ENCODE results near the gene SCARB1. TPM values are rescaled to one million over a fixed set of nuclear protein-coding genes. Genes with fewer than 3 reads are reported as not detected.

Gene SCARB1
- total RNA-seq, 1 experiment from 2014 or later: 106 TPM

GRCh38 chr12:124864326-124864752 is 675 bp upstream of the SCARB1 start:
- no TSS peak for BruUV-seq (replicated peaks)
- ChIA-PET CTCF (interaction anchor here (0.6 to 1.3 kb wide), 3 partner anchors 36 to 43 kb away, joined by 3 to 5 read pairs (median 3); no protein-coding TSS in a partner anchor), POLR2A (no interaction called here)
- peaks cover 18% of the 10 kb centered on the region for H3K36me3 Mint-ChIP-seq (ENCODE audit: insufficient read depth, unreplicated experiment)
- Histone ChIP-seq H3K36me3 (ENCODE audit: control insufficient read depth, insufficient read depth, low read length) (no peaks in the 10 kb centered on the region), H3K4me3 (ENCODE audit: low read depth, low read length) (peak overlapping the region; percentile 28; the same call in 1 of the 2 replicates), H3K27me3 (replicated peaks; ENCODE audit: control insufficient read depth, insufficient read depth, low read length) (no peaks in the 10 kb centered on the region), H3K9me3 (no peaks in the 10 kb centered on the region), H3K4me1 (peaks cover 17% of the 10 kb centered on the region)
- no peak for DNase-seq
- H3K4me3 Mint-ChIP-seq (ENCODE audit: unreplicated experiment): peak overlapping the region; percentile 95
- H3K9me3 Mint-ChIP-seq (ENCODE audit: unreplicated experiment): no peaks in the 10 kb centered on the region
- H3K4me1 Mint-ChIP-seq (ENCODE audit: low read depth, unreplicated experiment): peaks cover 41% of the 10 kb centered on the region
- no peaks in the 10 kb centered on the region for H3K27me3 Mint-ChIP-seq (ENCODE audit: insufficient read depth, unreplicated experiment)
- no peak for TF ChIP-seq CTCF (IDR thresholded peaks at IDR 0.05; ENCODE audit: insufficient read depth in 1 of 2, low read depth in 1 of 2, low read length in 1 of 2, severe bottlenecking in 1 of 2, unreplicated experiment in 1 of 2)
- intact Hi-C loops (cut with micrococcal nuclease; ENCODE audit: unreplicated experiment): no loop called here
- H3K27ac Mint-ChIP-seq (ENCODE audit: unreplicated experiment): peak overlapping the region; percentile 89

GRCh38 chr12:124862768-124863415 is 772 bp downstream of the SCARB1 start:
- BruUV-seq (replicated peaks): no TSS peak
- Histone ChIP-seq H3K27me3 (replicated peaks; ENCODE audit: control insufficient read depth, insufficient read depth, low read length) (no peaks in the 10 kb centered on the region), H3K4me1 (peaks cover 17% of the 10 kb centered on the region), H3K4me3 (ENCODE audit: low read depth, low read length) (peak overlapping the region; percentile 94), H3K9me3 (no peaks in the 10 kb centered on the region), H3K36me3 (ENCODE audit: control insufficient read depth, insufficient read depth, low read length) (peaks cover 1% of the 10 kb centered on the region; the same call in 1 of the 2 replicates)
- Mint-ChIP-seq H3K27me3 (ENCODE audit: insufficient read depth, unreplicated experiment) (no peaks in the 10 kb centered on the region), H3K9me3 (ENCODE audit: unreplicated experiment) (no peaks in the 10 kb centered on the region), H3K4me3 (ENCODE audit: unreplicated experiment) (peak overlapping the region; percentile 95), H3K4me1 (ENCODE audit: low read depth, unreplicated experiment) (peaks cover 36% of the 10 kb centered on the region), H3K27ac (ENCODE audit: unreplicated experiment) (peak overlapping the region; percentile 72), H3K36me3 (ENCODE audit: insufficient read depth, unreplicated experiment) (peaks cover 27% of the 10 kb centered on the region)
- ChIA-PET POLR2A (interaction anchor here (0.6 to 1.3 kb wide), 4 partner anchors 22 to 42 kb away, joined by 3 to 5 read pairs (median 4); no protein-coding TSS in a partner anchor), CTCF (interaction anchor here (1.1 to 1.3 kb wide), 3 partner anchors 37 to 44 kb away, joined by 3 to 9 read pairs (median 6); no protein-coding TSS in a partner anchor)
- intact Hi-C loops (cut with micrococcal nuclease; ENCODE audit: unreplicated experiment): loop anchor here (1.0 to 2.0 kb wide), 3 partner anchors 22 to 43 kb away; no protein-coding TSS in a partner anchor
- peak; percentile 33 to 52 for DNase-seq
- TF ChIP-seq CTCF (IDR thresholded peaks at IDR 0.05; ENCODE audit: insufficient read depth in 1 of 2, low read depth in 1 of 2, low read length in 1 of 2, severe bottlenecking in 1 of 2, unreplicated experiment in 1 of 2): no peak

GRCh38 chr12:124861898-124862676 is 1.6 kb downstream of the SCARB1 start:
- no peak for DNase-seq
- H3K27me3 ChIP-seq (replicated peaks; ENCODE audit: control insufficient read depth, insufficient read depth, low read length): no peaks in the 10 kb centered on the region
- H3K9me3 Mint-ChIP-seq (ENCODE audit: unreplicated experiment): no peaks in the 10 kb centered on the region
- BruUV-seq (replicated peaks): TSS peak; percentile 36
- ChIA-PET POLR2A (interaction anchor here (0.6 to 1.3 kb wide), 4 partner anchors 23 to 43 kb away, joined by 3 to 5 read pairs (median 4); no protein-coding TSS in a partner anchor), CTCF (interaction anchor here (0.6 to 1.3 kb wide), 4 partner anchors 38 to 1845 kb away, joined by 3 to 9 read pairs (median 5); no protein-coding TSS in a partner anchor)
- peaks cover 30% of the 10 kb centered on the region for H3K4me1 Mint-ChIP-seq (ENCODE audit: low read depth, unreplicated experiment)
- H3K4me3 Mint-ChIP-seq (ENCODE audit: unreplicated experiment): peak overlapping the region; percentile 95
- peak overlapping the region; percentile 72 for H3K27ac Mint-ChIP-seq (ENCODE audit: unreplicated experiment)
- intact Hi-C loops (cut with micrococcal nuclease; ENCODE audit: unreplicated experiment): loop anchor here (2.0 kb wide), 1 partner anchor 23 kb away; no protein-coding TSS in a partner anchor
- H3K27me3 Mint-ChIP-seq (ENCODE audit: insufficient read depth, unreplicated experiment): no peaks in the 10 kb centered on the region
- peaks cover 12% of the 10 kb centered on the region for H3K4me1 ChIP-seq
- no peak for TF ChIP-seq CTCF (IDR thresholded peaks at IDR 0.05; ENCODE audit: insufficient read depth in 1 of 2, low read depth in 1 of 2, low read length in 1 of 2, severe bottlenecking in 1 of 2, unreplicated experiment in 1 of 2)
- H3K36me3 Mint-ChIP-seq (ENCODE audit: insufficient read depth, unreplicated experiment): peaks cover 27% of the 10 kb centered on the region
- no peaks in the 10 kb centered on the region for H3K9me3 ChIP-seq
- H3K4me3 ChIP-seq (ENCODE audit: low read depth, low read length): peak overlapping the region; percentile 94
- H3K36me3 ChIP-seq (ENCODE audit: control insufficient read depth, insufficient read depth, low read length): peaks cover 2% of the 10 kb centered on the region; the same call in 1 of the 2 replicates
